HCT116 (cell line): Measurements from ENCODE around the gene HOXB9. TPM values are rescaled to one million over a fixed set of nuclear protein-coding genes. Genes with fewer than 3 reads are reported as not detected.
A peak's percentile ranks its signal among the peaks of the same experiment; 100 is the strongest.

Experiments used
- ATAC-seq: fragments of 200-7000 bp; cut with Tn5 transposase; 2 replicates; pipeline ENCODE4 v1.9.1; 2020; ENCODE audit warnings: mild to moderate bottlenecking, moderate library complexity
- BruUV-seq: library from RNA; stranded (reverse); fragments of 400-500 nt; replicated peaks from 2 replicates; lab custom pipeline; 2021; lab: Mats Ljungman, UMichigan
- CTCF ChIA-PET: fragments of 300-600 bp; sonication (Branson Sonifier 250); formaldehyde crosslinking; loops from one replicate; lab custom pipeline; 2021; ENCODE audit warnings: antibody characterized with exemption; lab: Charles Lee
- POLR2A ChIA-PET: fragments of 300-600, 350-600 bp; sonication (Branson Sonifier 250); formaldehyde crosslinking; loops from one replicate; lab custom pipeline; 2021; ENCODE audit warnings: antibody characterized with exemption; lab: Charles Lee
- RAD21 ChIA-PET, 2 experiments: fragments of 300-600 bp; sonication (Branson Sonifier 250); formaldehyde crosslinking; loops; one replicate each; lab custom pipeline; 2023; ENCODE audit warnings: low total read pairs in 2 of 2; ENCODE audit not compliant: uncharacterized antibody in 2 of 2, unreplicated experiment in 2 of 2, low non-redundant PET in 1 of 2; lab: Charles Lee
- DNase-seq: peaks from one replicate; pipeline ENCODE4 v3.0.0-alpha.2; 2010; ENCODE audit warnings: low read depth, low spot score
- H2AFZ ChIP-seq: fragments of 200-600 bp; shearing (Covaris generic), sonication (generic); 2 replicates; pipeline ENCODE4 v1.6.1; 2017; ENCODE audit warnings: low read depth, mixed run types, mixed read lengths, antibody characterized with exemption, low read length; ENCODE audit not compliant: poor library complexity, severe bottlenecking
- H3K27ac ChIP-seq: 2 replicates; pipeline ENCODE4 v1.5.1; 2012; ENCODE audit warnings: low read depth, low read length
- H3K27me3 ChIP-seq: fragments of 200-600 bp; sonication (generic); 2 replicates; pipeline ENCODE4 v1.6.1; 2016; ENCODE audit warnings: mixed run types, low read length, mixed read lengths; ENCODE audit not compliant: insufficient read depth
- H3K36me3 ChIP-seq, 2 experiments: fragments of 200-500 bp in 1 of 2; fragments of 200-600 bp in 1 of 2; sonication (Bioruptor generic) in 1 of 2; sonication (generic) in 1 of 2; 2 replicates each; pipeline versions ENCODE4 v1.5.1 to v1.6.1; 2014 to 2016; ENCODE audit warnings: low read length in 2 of 2, inconsistent platforms in 1 of 2, mixed read lengths in 1 of 2, mixed run types in 1 of 2; ENCODE audit not compliant: insufficient read depth in 2 of 2, control insufficient read depth in 1 of 2
- H3K4me1 ChIP-seq, 2 experiments: fragments of 200-600 bp in 1 of 2; sonication (generic) in 1 of 2; 2 replicates each; pipeline versions ENCODE4 v1.5.1 to v1.6.1; 2012 to 2017; ENCODE audit warnings: low read length in 2 of 2, inconsistent platforms in 1 of 2, mild to moderate bottlenecking in 1 of 2, mixed read lengths in 1 of 2, mixed run types in 1 of 2, moderate library complexity in 1 of 2; ENCODE audit not compliant: insufficient read depth in 2 of 2, control insufficient read depth in 1 of 2
- H3K4me2 ChIP-seq: fragments of 200-600 bp; sonication (generic); 2 replicates; pipeline ENCODE4 v1.6.1; 2017; ENCODE audit warnings: mixed run types, low read length, mixed read lengths
- H3K4me3 ChIP-seq, 2 experiments: fragments of 200-600 bp in 1 of 2; sonication (generic) in 1 of 2; replicated peaks in 1 of 2; 2 replicates each; pipeline ENCODE4 v1.5.1; 2011 to 2016; ENCODE audit warnings: low read length in 2 of 2, control low read depth in 1 of 2, low read depth in 1 of 2, mild to moderate bottlenecking in 1 of 2, mixed read lengths in 1 of 2, mixed run types in 1 of 2
- H3K79me2 ChIP-seq: fragments of 200-600 bp; sonication (generic); 2 replicates; pipeline ENCODE4 v1.6.1; 2017; ENCODE audit warnings: mild to moderate bottlenecking, mixed run types, low read length, moderate library complexity, mixed read lengths; ENCODE audit not compliant: insufficient read depth
- H3K9ac ChIP-seq: fragments of 200-600 bp; sonication (generic); 2 replicates; pipeline ENCODE4 v1.6.1; 2016; ENCODE audit warnings: low read length, mixed read lengths
- H3K9me2 ChIP-seq: fragments of 200-600 bp; sonication (generic), shearing (Covaris generic); 2 replicates; pipeline ENCODE4 v1.6.1; 2017; ENCODE audit warnings: mixed run types, mild to moderate bottlenecking, moderate library complexity; ENCODE audit not compliant: insufficient read depth
- H3K9me3 ChIP-seq, 2 experiments: fragments of 200-500 bp in 1 of 2; fragments of 200-600 bp in 1 of 2; sonication (Bioruptor generic) in 1 of 2; sonication (generic) in 1 of 2; 2 replicates each; pipeline ENCODE4 v1.6.1; 2014 to 2017; ENCODE audit warnings: low read length in 2 of 2, mixed read lengths in 2 of 2, inconsistent platforms in 1 of 2, low read depth in 1 of 2, mild to moderate bottlenecking in 1 of 2, mixed run types in 1 of 2, moderate library complexity in 1 of 2; ENCODE audit not compliant: control insufficient read depth in 1 of 2, insufficient read depth in 1 of 2
- H4K20me1 ChIP-seq: fragments of 200-600 bp; sonication (generic), shearing (Covaris generic); 2 replicates; pipeline ENCODE4 v1.6.1; 2017; ENCODE audit warnings: mixed run types, mild to moderate bottlenecking, moderate library complexity; ENCODE audit not compliant: insufficient read depth
- EGR1 ChIP-seq: IDR thresholded peaks from 2 replicates; pipeline ENCODE4 v1.6.1; 2012; ENCODE audit warnings: low read depth
- EZH2phosphoT487 ChIP-seq: fragments of 200-600 bp; IDR thresholded peaks from 2 replicates; pipeline ENCODE4 v1.6.1; 2018; ENCODE audit warnings: antibody characterized with exemption, borderline replicate concordance
- POLR2A ChIP-seq: IDR thresholded peaks from 2 replicates; pipeline ENCODE4 v1.7.0; 2011; ENCODE audit warnings: borderline replicate concordance; ENCODE audit not compliant: insufficient read depth, insufficient read length; ENCODE audit errors: extremely low read depth
- POLR2AphosphoS5 ChIP-seq: IDR thresholded peaks from 2 replicates; pipeline ENCODE4 v1.6.1; 2011; ENCODE audit warnings: mild to moderate bottlenecking, low read depth, low read length, moderate library complexity
- SP1 ChIP-seq: IDR thresholded peaks from 2 replicates; pipeline ENCODE4 v1.6.1; 2012; ENCODE audit warnings: low read depth
- YY1 ChIP-seq: IDR thresholded peaks from 2 replicates; pipeline ENCODE4 v1.6.1; 2011; ENCODE audit warnings: low read length, low read depth, moderate library complexity, mild to moderate bottlenecking; ENCODE audit not compliant: insufficient replicate concordance; ENCODE audit errors: extremely low read depth
- ZFX ChIP-seq: fragments of 450-650 bp; IDR thresholded peaks from 2 replicates; pipeline ENCODE4 v1.6.1; 2017
- ZNF274 ChIP-seq: fragments of 200-500 bp; sonication (Bioruptor generic); IDR thresholded peaks from 2 replicates; pipeline ENCODE4 v1.6.1; 2014; ENCODE audit warnings: mild to moderate bottlenecking, low read depth, low read length, inconsistent platforms
- intact Hi-C: fragments of 100-400 bp; cut with micrococcal nuclease; formaldehyde crosslinking; loops from 2 replicates; pipeline ENCODE4 v1.10.0; 2022
- total RNA-seq: library from RNA; stranded (reverse); gene quantifications from one replicate; pipeline ENCODE4 v1.2.1, GENCODE V29; 2021; ENCODE audit not compliant: unreplicated experiment
- TF ChIP-seq, protein P1 (sequence below), 3 experiments: fragments of 200-600 bp in 1 of 3; sonication (generic) in 1 of 3; IDR thresholded peaks in 2 of 3; conservative IDR thresholded peaks in 1 of 3; 2 replicates each; pipeline ENCODE4 v1.5.1; 2012 to 2017; ENCODE audit warnings: low read depth in 2 of 3, low read length in 2 of 3, antibody characterized with exemption in 1 of 3, borderline replicate concordance in 1 of 3, control low read depth in 1 of 3, mild to moderate bottlenecking in 1 of 3, mixed read lengths in 1 of 3, mixed run types in 1 of 3, moderate library complexity in 1 of 3; ENCODE audit not compliant: insufficient read depth in 1 of 3
- TF ChIP-seq, protein P2 (sequence below): IDR thresholded peaks from 2 replicates; pipeline ENCODE4 v1.6.1; 2012

Gene HOXB9
- total RNA-seq, 1 experiment from 2014 or later = 40.1 TPM

DNA sequence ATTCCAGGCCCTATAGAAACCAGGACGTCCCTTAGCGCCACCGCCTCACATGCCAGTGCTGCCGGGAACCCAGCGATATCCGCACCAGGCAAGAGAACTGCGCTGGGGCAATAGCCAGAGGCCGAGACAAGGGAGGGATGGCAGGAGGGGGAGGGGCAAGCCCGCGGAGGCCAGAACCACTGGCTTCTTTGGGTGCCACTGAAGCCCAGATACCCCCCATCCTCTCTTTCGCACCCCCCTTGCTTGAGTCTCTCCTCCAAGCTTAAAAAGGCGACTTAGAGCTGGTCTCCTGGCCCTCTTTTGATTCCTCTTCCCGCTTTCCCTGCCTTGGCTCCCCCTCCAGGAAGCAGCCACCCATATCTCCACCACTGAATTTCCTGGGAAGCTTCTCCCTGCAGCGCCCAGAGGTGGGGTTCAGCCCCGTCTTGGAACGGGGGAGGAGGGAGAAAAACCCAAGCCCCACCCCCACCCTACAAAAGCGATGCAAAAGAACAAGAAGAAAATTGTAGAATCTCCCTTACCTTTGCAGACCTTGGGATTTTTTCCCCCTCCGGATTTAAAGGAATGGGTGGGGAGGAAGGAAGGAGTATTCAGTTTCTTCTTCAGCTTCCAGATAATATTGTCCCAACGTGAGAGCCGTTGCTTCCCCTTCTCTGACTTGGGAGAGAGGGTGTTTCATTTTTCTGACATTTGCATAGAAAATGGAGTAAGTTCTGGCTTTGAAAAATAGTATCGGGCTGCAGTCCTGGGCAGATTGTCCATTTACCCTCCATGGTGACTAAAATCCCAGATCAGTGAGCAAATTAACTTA, 22.0 kb downstream of the HOXB9 start:
- intact Hi-C loops = no loop called here
- H3K4me1 ChIP-seq = peaks cover 40 to 63% of the 10 kb centered on the region in 2 experiments
- no peaks in the 10 kb centered on the region for H3K9me2 ChIP-seq
- peak overlapping the region; percentile 94 for H3K27ac ChIP-seq
- peak; percentile 68 for ATAC-seq
- CTCF ChIA-PET = interaction anchor here (0.7 to 1.2 kb wide), 3 partner anchors 68 to 344 kb away, joined by 5 to 7 read pairs (median 6); no protein-coding TSS in a partner anchor
- H3K79me2 ChIP-seq = peaks cover 75% of the 10 kb centered on the region
- H4K20me1 ChIP-seq = peaks cover 4% of the 10 kb centered on the region; the same call in 1 of the 2 replicates
- RAD21 ChIA-PET = interaction anchor here in 1 of 2 experiments (0.7 kb wide), 1 partner anchor 389 kb away, joined by 7 read pairs; no protein-coding TSS in a partner anchor
- no peaks in the 10 kb centered on the region for H3K9me3 ChIP-seq
- H3K27me3 ChIP-seq = no peaks in the 10 kb centered on the region
- BruUV-seq = TSS peak; percentile 54
- POLR2A ChIA-PET = interaction anchor here (0.7 to 1.6 kb wide), 5 partner anchors 8 to 556 kb away, joined by 3 to 8 read pairs (median 4); partner anchors contain the start of gene NFE2L1
- TF ChIP-seq, protein P1, sequence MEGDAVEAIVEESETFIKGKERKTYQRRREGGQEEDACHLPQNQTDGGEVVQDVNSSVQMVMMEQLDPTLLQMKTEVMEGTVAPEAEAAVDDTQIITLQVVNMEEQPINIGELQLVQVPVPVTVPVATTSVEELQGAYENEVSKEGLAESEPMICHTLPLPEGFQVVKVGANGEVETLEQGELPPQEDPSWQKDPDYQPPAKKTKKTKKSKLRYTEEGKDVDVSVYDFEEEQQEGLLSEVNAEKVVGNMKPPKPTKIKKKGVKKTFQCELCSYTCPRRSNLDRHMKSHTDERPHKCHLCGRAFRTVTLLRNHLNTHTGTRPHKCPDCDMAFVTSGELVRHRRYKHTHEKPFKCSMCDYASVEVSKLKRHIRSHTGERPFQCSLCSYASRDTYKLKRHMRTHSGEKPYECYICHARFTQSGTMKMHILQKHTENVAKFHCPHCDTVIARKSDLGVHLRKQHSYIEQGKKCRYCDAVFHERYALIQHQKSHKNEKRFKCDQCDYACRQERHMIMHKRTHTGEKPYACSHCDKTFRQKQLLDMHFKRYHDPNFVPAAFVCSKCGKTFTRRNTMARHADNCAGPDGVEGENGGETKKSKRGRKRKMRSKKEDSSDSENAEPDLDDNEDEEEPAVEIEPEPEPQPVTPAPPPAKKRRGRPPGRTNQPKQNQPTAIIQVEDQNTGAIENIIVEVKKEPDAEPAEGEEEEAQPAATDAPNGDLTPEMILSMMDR (IDR thresholded peaks at IDR 0.05 in 2 of 3, conservative IDR thresholded peaks at IDR 0.05 in 1 of 3; ENCODE audit: borderline replicate concordance in 1 of 3, insufficient read depth in 1 of 3, low read depth in 2 of 3, low read length in 2 of 3) = peak in 1 of 3 experiments; percentile 18; a peak in 2 of 6 replicates
- TF ChIP-seq EGR1 = no peak
- no peak for TF ChIP-seq SP1
- TF ChIP-seq POLR2A = peak; percentile 35
- TF ChIP-seq POLR2AphosphoS5 = peak; percentile 84
- no peak for TF ChIP-seq EZH2phosphoT487
- peak; percentile 81; the same call in 1 of the 2 replicates for TF ChIP-seq ZFX
- TF ChIP-seq, protein P2, sequence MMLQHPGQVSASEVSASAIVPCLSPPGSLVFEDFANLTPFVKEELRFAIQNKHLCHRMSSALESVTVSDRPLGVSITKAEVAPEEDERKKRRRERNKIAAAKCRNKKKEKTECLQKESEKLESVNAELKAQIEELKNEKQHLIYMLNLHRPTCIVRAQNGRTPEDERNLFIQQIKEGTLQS = no peak
- no peak for TF ChIP-seq ZNF274
- peak; percentile 56 for TF ChIP-seq YY1
- TF ChIP-seq, all 23 proteins: peak for 5
- Histone ChIP-seq H3K4me3 (peak overlapping the region; percentile 78 to 87), H3K4me2 (peak overlapping the region; percentile 82), H3K36me3 (peaks cover 0 to 4% of the 10 kb centered on the region in 2 experiments; a peak in 1 of 4 replicates), H3K9ac (peak overlapping the region; percentile 83), H2AFZ (no peak overlapping the region)
- peak; percentile 69 for DNase-seq
